OCI-LY1 (cell line): ENCODE results near the gene KRT20.

Source experiments
- EZH2 ChIP-seq: fragments of 200-600 bp; sonication (generic), shearing (Covaris generic); IDR thresholded peaks from 2 replicates; pipeline ENCODE4 v1.8.0; 2017; ENCODE audit warnings: borderline replicate concordance, mixed run types, mild to moderate bottlenecking, antibody characterized with exemption, low read length, moderate library complexity, mixed read lengths
- TF ChIP-seq, protein P1 (sequence below): fragments of 200-600 bp; sonication (generic), shearing (Covaris generic); IDR thresholded peaks from 2 replicates; pipeline ENCODE4 v1.5.1; 2017; ENCODE audit warnings: mild to moderate bottlenecking, antibody characterized with exemption, low read length, moderate library complexity, mixed read lengths

DNA sequence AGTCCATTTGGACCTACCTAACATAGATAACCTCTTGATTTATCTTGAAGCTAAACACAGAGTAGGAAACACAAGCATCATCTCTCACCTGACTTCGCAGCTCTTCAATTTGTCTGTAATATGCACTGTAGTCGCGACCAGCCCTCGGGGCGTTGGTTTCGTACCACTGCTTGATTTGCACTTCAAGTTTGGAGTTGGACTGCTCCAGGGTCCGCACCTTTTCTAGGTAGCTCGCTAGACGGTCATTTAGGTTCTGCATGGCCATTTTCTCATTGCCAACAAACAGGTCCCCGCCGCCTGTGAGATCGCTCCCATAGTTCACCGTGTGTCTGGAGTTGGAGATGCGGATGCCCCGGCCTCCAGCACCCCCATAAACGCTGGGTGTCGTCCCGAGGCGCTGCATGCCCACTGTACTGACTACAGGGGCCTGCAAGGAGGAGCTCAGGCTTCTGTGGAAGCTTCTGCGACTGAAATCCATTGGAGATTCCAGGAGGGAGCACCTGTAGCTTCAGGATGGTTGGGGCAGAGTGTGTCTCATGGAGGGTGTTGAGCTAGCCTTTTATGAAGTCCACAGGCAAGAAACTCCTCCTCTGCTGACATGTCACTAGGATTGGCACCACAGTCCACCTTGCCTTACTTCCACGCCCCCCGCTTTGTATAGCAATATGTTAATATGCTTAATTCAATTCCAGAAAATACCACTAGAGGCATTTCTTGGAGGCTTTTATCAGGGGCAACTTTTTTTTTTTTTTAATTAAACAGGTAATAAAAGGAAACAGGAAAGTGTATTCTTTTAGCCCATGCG lies at the start of gene KRT20:
- TF ChIP-seq, protein P1, sequence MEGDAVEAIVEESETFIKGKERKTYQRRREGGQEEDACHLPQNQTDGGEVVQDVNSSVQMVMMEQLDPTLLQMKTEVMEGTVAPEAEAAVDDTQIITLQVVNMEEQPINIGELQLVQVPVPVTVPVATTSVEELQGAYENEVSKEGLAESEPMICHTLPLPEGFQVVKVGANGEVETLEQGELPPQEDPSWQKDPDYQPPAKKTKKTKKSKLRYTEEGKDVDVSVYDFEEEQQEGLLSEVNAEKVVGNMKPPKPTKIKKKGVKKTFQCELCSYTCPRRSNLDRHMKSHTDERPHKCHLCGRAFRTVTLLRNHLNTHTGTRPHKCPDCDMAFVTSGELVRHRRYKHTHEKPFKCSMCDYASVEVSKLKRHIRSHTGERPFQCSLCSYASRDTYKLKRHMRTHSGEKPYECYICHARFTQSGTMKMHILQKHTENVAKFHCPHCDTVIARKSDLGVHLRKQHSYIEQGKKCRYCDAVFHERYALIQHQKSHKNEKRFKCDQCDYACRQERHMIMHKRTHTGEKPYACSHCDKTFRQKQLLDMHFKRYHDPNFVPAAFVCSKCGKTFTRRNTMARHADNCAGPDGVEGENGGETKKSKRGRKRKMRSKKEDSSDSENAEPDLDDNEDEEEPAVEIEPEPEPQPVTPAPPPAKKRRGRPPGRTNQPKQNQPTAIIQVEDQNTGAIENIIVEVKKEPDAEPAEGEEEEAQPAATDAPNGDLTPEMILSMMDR, result peak; percentile 19; the same call in 1 of the 2 replicates
- TF ChIP-seq EZH2, result no peak
